HepG2 (cell line): ENCODE data around the gene AP1G1. TPM values are rescaled to one million over a fixed set of nuclear protein-coding genes. Genes with fewer than 3 reads are reported as not detected.

Experiments
- CAMTA2 ChIP-seq: sonication (generic); formaldehyde crosslinking; IDR thresholded peaks from 2 replicates; pipeline ENCODE4 v1.4.0; 2020; ENCODE audit warnings: mild to moderate bottlenecking, missing genetic modification reagents, borderline replicate concordance
- ERF ChIP-seq: IDR thresholded peaks from 2 replicates; pipeline ENCODE4 v1.6.1; 2018; ENCODE audit warnings: missing biosample characterization, missing genetic modification reagents
- GLI4 ChIP-seq: sonication (generic); formaldehyde crosslinking; IDR thresholded peaks from 2 replicates; pipeline ENCODE4 v1.5.1; 2020; ENCODE audit warnings: missing genetic modification reagents, mild to moderate bottlenecking, moderate library complexity, borderline replicate concordance
- JUNB ChIP-seq: sonication (generic); formaldehyde crosslinking; IDR thresholded peaks from 2 replicates; pipeline ENCODE4 v1.8.0; 2022; ENCODE audit warnings: missing genetic modification reagents, mild to moderate bottlenecking, borderline replicate concordance
- MAFG ChIP-seq: sonication (generic); formaldehyde crosslinking; IDR thresholded peaks from 2 replicates; pipeline ENCODE4 v1.5.1; 2020; ENCODE audit warnings: mild to moderate bottlenecking, missing genetic modification reagents
- MIER3 ChIP-seq: IDR thresholded peaks from 2 replicates; pipeline ENCODE4 v1.6.1; 2016; ENCODE audit warnings: missing compliant biosample characterization, borderline replicate concordance
- MTA3 ChIP-seq: sonication (generic); formaldehyde crosslinking; IDR thresholded peaks from 2 replicates; pipeline ENCODE4 v1.4.0; 2020; ENCODE audit warnings: missing genetic modification reagents
- NFATC3 ChIP-seq: sonication (generic); formaldehyde crosslinking; IDR thresholded peaks from 2 replicates; pipeline ENCODE4 v1.5.1; 2020; ENCODE audit warnings: mild to moderate bottlenecking, missing genetic modification reagents
- NPAS2 ChIP-seq: sonication (generic); formaldehyde crosslinking; IDR thresholded peaks from 2 replicates; pipeline ENCODE4 v1.8.0; 2022; ENCODE audit warnings: mild to moderate bottlenecking, missing genetic modification reagents, borderline replicate concordance
- PITX1 ChIP-seq: sonication (generic); formaldehyde crosslinking; IDR thresholded peaks from 2 replicates; pipeline ENCODE4 v1.5.1; 2020; ENCODE audit warnings: mild to moderate bottlenecking, missing genetic modification reagents
- THYN1 ChIP-seq: sonication (generic); formaldehyde crosslinking; IDR thresholded peaks from 2 replicates; pipeline ENCODE4 v1.8.1; 2023; ENCODE audit warnings: low read depth, mild to moderate bottlenecking, moderate library complexity, missing genetic modification reagents, borderline replicate concordance
- TRAFD1 ChIP-seq: sonication (generic); formaldehyde crosslinking; IDR thresholded peaks from 2 replicates; pipeline ENCODE4 v1.5.1; 2020; ENCODE audit warnings: missing genetic modification reagents, mild to moderate bottlenecking, borderline replicate concordance
- ZBTB39 ChIP-seq: sonication (generic); formaldehyde crosslinking; IDR thresholded peaks from 2 replicates; pipeline ENCODE4 v1.5.0; 2020; ENCODE audit warnings: missing genetic modification reagents
- ZIK1 ChIP-seq: sonication (generic); formaldehyde crosslinking; IDR thresholded peaks from 2 replicates; pipeline ENCODE4 v1.5.0; 2020; ENCODE audit warnings: mild to moderate bottlenecking, low read depth, missing genetic modification reagents, borderline replicate concordance
- ZNF574 ChIP-seq: sonication (generic); formaldehyde crosslinking; IDR thresholded peaks from 2 replicates; pipeline ENCODE4 v1.4.0; 2020; ENCODE audit warnings: missing genetic modification reagents
- ZNF777 ChIP-seq: sonication (generic); formaldehyde crosslinking; IDR thresholded peaks from 2 replicates; pipeline ENCODE4 v1.4.0; 2020; ENCODE audit warnings: missing genetic modification reagents
- ZNF800 ChIP-seq: sonication (generic); formaldehyde crosslinking; IDR thresholded peaks from 2 replicates; pipeline ENCODE4 v1.4.0; 2020; ENCODE audit warnings: missing genetic modification reagents
- polyA plus RNA-seq, 8 experiments: library from polyadenylated mRNA; depleted of rRNA in 3 of 8; stranded (reverse) in 7 of 8; unstranded in 1 of 8; fragments of >200 nt; fragmentation: Illumina TruSeq in 4 of 8; extraction: Trizol in 4 of 8; gene quantifications; 2 replicates each; pipeline versions ENCODE4 v1.2.1 to v1.2.3, GENCODE V29; 2011 to 2016; ENCODE audit warnings: low read depth in 4 of 8, missing spikeins in 1 of 8, mixed read lengths in 1 of 8; ENCODE audit not compliant: insufficient read depth in 1 of 8
- total RNA-seq, 5 experiments: library from RNA; depleted of rRNA; stranded (reverse); fragments of >200 nt; fragmentation: Illumina TruSeq; extraction: Trizol; gene quantifications; 2 replicates each; pipeline ENCODE4 v1.2.3, GENCODE V29; 2016; ENCODE audit warnings: low read depth in 1 of 5
- TF ChIP-seq, protein P1 (sequence below): sonication (generic); formaldehyde crosslinking; IDR thresholded peaks from 2 replicates; pipeline ENCODE4 v1.4.0; 2020; ENCODE audit warnings: low read depth, mild to moderate bottlenecking, missing genetic modification reagents

Gene AP1G1
- total and polyA plus RNA-seq, 2 of the 13 experiments (the other 11 are each of a cell fraction or from before 2014, with no cell fraction given), result 62.2 to 66.2 TPM

DNA sequence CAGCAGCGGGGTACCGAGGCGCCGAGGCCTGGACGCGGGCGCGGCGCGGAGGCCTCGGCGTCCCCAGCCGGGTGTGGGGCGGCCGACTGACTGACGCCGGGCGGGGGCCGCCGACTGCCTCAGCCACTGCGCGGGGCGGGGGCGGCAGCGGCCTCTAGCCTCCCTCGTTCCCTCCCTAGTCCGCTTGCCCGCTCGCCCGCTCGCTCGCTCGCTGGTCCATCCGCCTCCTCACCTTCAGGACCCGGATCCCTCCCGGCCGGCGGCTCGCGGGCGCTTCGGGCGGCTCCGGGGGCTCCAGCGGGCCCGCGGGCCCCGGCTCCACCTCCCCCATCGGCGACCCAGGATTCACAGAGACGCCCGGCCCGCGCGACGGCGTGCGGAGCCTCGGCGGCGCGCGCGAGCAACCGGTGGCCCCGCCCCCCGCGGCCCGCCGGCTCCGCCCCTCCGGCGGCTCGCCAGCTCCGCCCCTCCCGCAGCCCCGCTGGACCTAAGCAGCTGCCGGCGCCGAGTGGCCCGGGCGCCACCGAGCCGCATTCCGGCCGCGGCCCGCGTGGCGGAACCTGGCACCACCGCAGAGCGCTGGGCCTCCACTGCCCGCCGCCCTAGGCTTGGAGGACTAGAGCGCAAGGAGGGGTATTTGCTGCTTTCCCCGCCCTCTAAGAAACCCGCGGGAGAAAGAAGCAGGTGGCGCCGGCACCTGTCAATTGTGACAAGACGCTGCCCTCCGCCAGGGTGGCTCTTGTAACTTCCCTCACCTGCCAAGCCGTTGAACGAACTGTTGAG, 84.9 kb downstream of the AP1G1 start (continued):
- no peak for TF ChIP-seq ERF
- TF ChIP-seq PITX1, result no peak
- peak; percentile 11; the same call in 1 of the 2 replicates for TF ChIP-seq ZNF800
- no peak for TF ChIP-seq MTA3 (CRISPR knock-in tag)
- 0 out of 2 replicates have a peak, but pooled peaks have one; percentile 32 for TF ChIP-seq ZIK1
- TF ChIP-seq CAMTA2 (CRISPR knock-in tag), result no peak
- TF ChIP-seq GLI4 (CRISPR knock-in tag), result peak; percentile 58; the same call in 1 of the 2 replicates
- no peak for TF ChIP-seq MAFG (CRISPR knock-in tag)
- TF ChIP-seq, protein P1, sequence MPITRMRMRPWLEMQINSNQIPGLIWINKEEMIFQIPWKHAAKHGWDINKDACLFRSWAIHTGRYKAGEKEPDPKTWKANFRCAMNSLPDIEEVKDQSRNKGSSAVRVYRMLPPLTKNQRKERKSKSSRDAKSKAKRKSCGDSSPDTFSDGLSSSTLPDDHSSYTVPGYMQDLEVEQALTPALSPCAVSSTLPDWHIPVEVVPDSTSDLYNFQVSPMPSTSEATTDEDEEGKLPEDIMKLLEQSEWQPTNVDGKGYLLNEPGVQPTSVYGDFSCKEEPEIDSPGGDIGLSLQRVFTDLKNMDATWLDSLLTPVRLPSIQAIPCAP (CRISPR knock-in tag), result no peak
- TF ChIP-seq NFATC3 (CRISPR knock-in tag), result no peak
- TF ChIP-seq TRAFD1, result no peak
- peak; percentile 15; the same call in 1 of the 2 replicates for TF ChIP-seq ZNF777 (CRISPR knock-in tag)
- no peak for TF ChIP-seq NPAS2 (CRISPR knock-in tag)
- no peak for TF ChIP-seq MIER3 (CRISPR knock-in tag)
- no peak for TF ChIP-seq ZBTB39
- no peak for TF ChIP-seq THYN1 (CRISPR knock-in tag)
- peak; percentile 56 for TF ChIP-seq ZNF574 (CRISPR knock-in tag)
- TF ChIP-seq JUNB, result no peak
